HEK293 (cell line): Measurements from ENCODE around the gene POLR1G.

Experiments
- AEBP2 ChIP-seq: fragments of 450-650 bp; formaldehyde crosslinking; IDR thresholded peaks from 2 replicates; pipeline ENCODE4 v1.5.1; 2016; ENCODE audit warnings: missing biosample characterization, missing genetic modification characterization, borderline replicate concordance
- GLIS1 ChIP-seq: fragments of 450-650 bp; formaldehyde crosslinking; IDR thresholded peaks from 2 replicates; pipeline ENCODE4 v1.5.1; 2016; ENCODE audit warnings: missing biosample characterization, missing genetic modification characterization
- HOXA7 ChIP-seq: sonication (generic); formaldehyde crosslinking; IDR thresholded peaks from 2 replicates; pipeline ENCODE4 v1.8.1; 2022; ENCODE audit warnings: missing genetic modification reagents, borderline replicate concordance
- HOXC10 ChIP-seq: sonication (generic); formaldehyde crosslinking; IDR thresholded peaks from 2 replicates; pipeline ENCODE4 v1.8.1; 2023; ENCODE audit warnings: mild to moderate bottlenecking, missing genetic modification reagents
- KLF10 ChIP-seq: fragments of 450-650 bp; IDR thresholded peaks from 2 replicates; pipeline ENCODE4 v1.5.1; 2018; ENCODE audit warnings: missing biosample characterization, mild to moderate bottlenecking, missing genetic modification characterization
- KLF9 ChIP-seq: fragments of 450-650 bp; formaldehyde crosslinking; IDR thresholded peaks from 2 replicates; pipeline ENCODE4 v1.5.1; 2016; ENCODE audit warnings: missing biosample characterization, missing genetic modification characterization, low read depth
- OSR2 ChIP-seq: fragments of 450-650 bp; formaldehyde crosslinking; IDR thresholded peaks from 2 replicates; pipeline ENCODE4 v1.5.1; 2016; ENCODE audit warnings: missing biosample characterization, missing genetic modification characterization
- REPIN1 ChIP-seq: fragments of 450-650 bp; formaldehyde crosslinking; IDR thresholded peaks from 2 replicates; pipeline ENCODE4 v1.5.1; 2017; ENCODE audit warnings: missing biosample characterization, missing genetic modification characterization, low read depth
- ZBTB49 ChIP-seq: fragments of 450-650 bp; formaldehyde crosslinking; IDR thresholded peaks from 2 replicates; pipeline ENCODE4 v1.5.1; 2016; ENCODE audit warnings: missing biosample characterization, missing genetic modification characterization, low read depth
- ZNF132 ChIP-seq: fragments of 450-650 bp; formaldehyde crosslinking; IDR thresholded peaks from 2 replicates; pipeline ENCODE4 v1.5.1; 2017; ENCODE audit warnings: missing biosample characterization, missing genetic modification characterization, borderline replicate concordance
- ZNF133 ChIP-seq: fragments of 450-650 bp; formaldehyde crosslinking; IDR thresholded peaks from 2 replicates; pipeline ENCODE4 v1.5.1; 2016; ENCODE audit warnings: missing biosample characterization, missing genetic modification characterization
- ZNF169 ChIP-seq: fragments of 450-650 bp; formaldehyde crosslinking; IDR thresholded peaks from 2 replicates; pipeline ENCODE4 v1.5.1; 2016; ENCODE audit warnings: missing biosample characterization, missing genetic modification characterization
- ZNF23 ChIP-seq: fragments of 450-650 bp; formaldehyde crosslinking; IDR thresholded peaks from 2 replicates; pipeline ENCODE4 v1.5.1; 2016; ENCODE audit warnings: missing biosample characterization, missing genetic modification characterization, borderline replicate concordance
- ZNF324 ChIP-seq: fragments of 450-650 bp; formaldehyde crosslinking; IDR thresholded peaks from 2 replicates; pipeline ENCODE4 v1.5.1; 2016; ENCODE audit warnings: missing biosample characterization, missing genetic modification characterization
- ZNF501 ChIP-seq: fragments of 450-650 bp; formaldehyde crosslinking; IDR thresholded peaks from 2 replicates; pipeline ENCODE4 v1.5.1; 2016; ENCODE audit warnings: missing biosample characterization, missing genetic modification characterization
- ZNF585B ChIP-seq: fragments of 450-650 bp; formaldehyde crosslinking; IDR thresholded peaks from 2 replicates; pipeline ENCODE4 v1.5.1; 2016; ENCODE audit warnings: missing biosample characterization, missing genetic modification characterization
- ZNF623 ChIP-seq: fragments of 450-650 bp; formaldehyde crosslinking; IDR thresholded peaks from 2 replicates; pipeline ENCODE4 v1.5.1; 2016; ENCODE audit warnings: missing biosample characterization, missing genetic modification characterization
- ZNF624 ChIP-seq: fragments of 450-650 bp; formaldehyde crosslinking; IDR thresholded peaks from 2 replicates; pipeline ENCODE4 v1.5.1; 2017; ENCODE audit warnings: missing biosample characterization, missing genetic modification characterization
- ZNF791 ChIP-seq: fragments of 450-650 bp; formaldehyde crosslinking; IDR thresholded peaks from 2 replicates; pipeline ENCODE4 v1.5.1; 2016; ENCODE audit warnings: missing biosample characterization, missing genetic modification characterization
- ZNF792 ChIP-seq: fragments of 450-650 bp; formaldehyde crosslinking; IDR thresholded peaks from 2 replicates; pipeline ENCODE4 v1.5.1; 2016; ENCODE audit warnings: missing biosample characterization, missing genetic modification characterization
- ZSCAN30 ChIP-seq: fragments of 450-650 bp; IDR thresholded peaks from 2 replicates; pipeline ENCODE4 v1.5.1; 2018; ENCODE audit warnings: missing biosample characterization, mild to moderate bottlenecking, missing genetic modification characterization, moderate library complexity
- TF ChIP-seq, protein P1 (sequence below): fragments of 450-650 bp; formaldehyde crosslinking; IDR thresholded peaks from 2 replicates; pipeline ENCODE4; 2016; ENCODE audit warnings: missing biosample characterization, missing genetic modification characterization
- TF ChIP-seq, protein P2 (sequence below): fragments of 450-650 bp; formaldehyde crosslinking; IDR thresholded peaks from 2 replicates; pipeline ENCODE4 v1.5.1; 2016; ENCODE audit warnings: missing biosample characterization, missing genetic modification characterization
- TF ChIP-seq, protein P3 (sequence below): fragments of 450-650 bp; IDR thresholded peaks from 2 replicates; pipeline ENCODE4 v1.5.1; 2018; ENCODE audit warnings: missing biosample characterization, mild to moderate bottlenecking, missing genetic modification characterization
- TF ChIP-seq, protein P4 (sequence below): fragments of 450-650 bp; IDR thresholded peaks from 2 replicates; pipeline ENCODE4 v1.5.1; 2018; ENCODE audit warnings: missing biosample characterization, missing genetic modification characterization
- TF ChIP-seq, protein P5 (sequence below): fragments of 450-650 bp; formaldehyde crosslinking; IDR thresholded peaks from 2 replicates; pipeline ENCODE4 v1.5.1; 2016; ENCODE audit warnings: missing biosample characterization, missing genetic modification characterization
- TF ChIP-seq, protein P6 (sequence below): sonication (generic); formaldehyde crosslinking; IDR thresholded peaks from 2 replicates; pipeline ENCODE4 v1.8.1; 2022; ENCODE audit warnings: mild to moderate bottlenecking, moderate library complexity, missing genetic modification reagents

POLR1G gene

GRCh38 chr19:45428384-45429231, 22.2 kb downstream of the POLR1G start (continued):
- TF ChIP-seq ZBTB49 (tag by site-specific recombination) (no peak), ZNF791 (tag by site-specific recombination) (no peak), KLF10 (tag by site-specific recombination) (no peak), AEBP2 (no peak), ZNF792 (no peak), ZNF585B (tag by site-specific recombination) (no peak), ZSCAN30 (tag by site-specific recombination) (no peak; the same call in 1 of the 2 replicates), KLF9 (tag by site-specific recombination) (0 out of 2 replicates have a peak, but pooled peaks have one; percentile 13), ZNF324 (tag by site-specific recombination) (no peak), ZNF169 (tag by site-specific recombination) (no peak), REPIN1 (tag by site-specific recombination) (no peak), ZNF623 (tag by site-specific recombination) (no peak), HOXC10 (no peak), ZNF501 (tag by site-specific recombination) (no peak), HOXA7 (CRISPR knock-in tag) (no peak), ZNF624 (no peak), ZNF23 (tag by site-specific recombination) (no peak), OSR2 (no peak), ZNF133 (tag by site-specific recombination) (no peak), ZNF132 (tag by site-specific recombination) (no peak), GLIS1 (tag by site-specific recombination) (peak; percentile 85)
- TF ChIP-seq, protein P1, sequence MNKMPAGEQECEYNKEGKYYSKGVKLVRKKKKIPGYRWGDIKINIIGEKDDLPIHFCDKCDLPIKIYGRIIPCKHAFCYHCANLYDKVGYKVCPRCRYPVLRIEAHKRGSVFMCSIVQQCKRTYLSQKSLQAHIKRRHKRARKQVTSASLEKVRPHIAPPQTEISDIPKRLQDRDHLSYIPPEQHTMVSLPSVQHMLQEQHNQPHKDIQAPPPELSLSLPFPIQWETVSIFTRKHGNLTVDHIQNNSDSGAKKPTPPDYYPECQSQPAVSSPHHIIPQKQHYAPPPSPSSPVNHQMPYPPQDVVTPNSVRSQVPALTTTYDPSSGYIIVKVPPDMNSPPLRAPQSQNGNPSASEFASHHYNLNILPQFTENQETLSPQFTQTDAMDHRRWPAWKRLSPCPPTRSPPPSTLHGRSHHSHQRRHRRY (tag by site-specific recombination), result no peak
- TF ChIP-seq, protein P2, sequence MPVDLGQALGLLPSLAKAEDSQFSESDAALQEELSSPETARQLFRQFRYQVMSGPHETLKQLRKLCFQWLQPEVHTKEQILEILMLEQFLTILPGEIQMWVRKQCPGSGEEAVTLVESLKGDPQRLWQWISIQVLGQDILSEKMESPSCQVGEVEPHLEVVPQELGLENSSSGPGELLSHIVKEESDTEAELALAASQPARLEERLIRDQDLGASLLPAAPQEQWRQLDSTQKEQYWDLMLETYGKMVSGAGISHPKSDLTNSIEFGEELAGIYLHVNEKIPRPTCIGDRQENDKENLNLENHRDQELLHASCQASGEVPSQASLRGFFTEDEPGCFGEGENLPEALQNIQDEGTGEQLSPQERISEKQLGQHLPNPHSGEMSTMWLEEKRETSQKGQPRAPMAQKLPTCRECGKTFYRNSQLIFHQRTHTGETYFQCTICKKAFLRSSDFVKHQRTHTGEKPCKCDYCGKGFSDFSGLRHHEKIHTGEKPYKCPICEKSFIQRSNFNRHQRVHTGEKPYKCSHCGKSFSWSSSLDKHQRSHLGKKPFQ (tag by site-specific recombination), result no peak
- TF ChIP-seq, protein P3, sequence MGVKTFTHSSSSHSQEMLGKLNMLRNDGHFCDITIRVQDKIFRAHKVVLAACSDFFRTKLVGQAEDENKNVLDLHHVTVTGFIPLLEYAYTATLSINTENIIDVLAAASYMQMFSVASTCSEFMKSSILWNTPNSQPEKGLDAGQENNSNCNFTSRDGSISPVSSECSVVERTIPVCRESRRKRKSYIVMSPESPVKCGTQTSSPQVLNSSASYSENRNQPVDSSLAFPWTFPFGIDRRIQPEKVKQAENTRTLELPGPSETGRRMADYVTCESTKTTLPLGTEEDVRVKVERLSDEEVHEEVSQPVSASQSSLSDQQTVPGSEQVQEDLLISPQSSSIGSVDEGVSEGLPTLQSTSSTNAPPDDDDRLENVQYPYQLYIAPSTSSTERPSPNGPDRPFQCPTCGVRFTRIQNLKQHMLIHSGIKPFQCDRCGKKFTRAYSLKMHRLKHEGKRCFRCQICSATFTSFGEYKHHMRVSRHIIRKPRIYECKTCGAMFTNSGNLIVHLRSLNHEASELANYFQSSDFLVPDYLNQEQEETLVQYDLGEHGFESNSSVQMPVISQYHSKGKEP, result no peak
- TF ChIP-seq, protein P4, sequence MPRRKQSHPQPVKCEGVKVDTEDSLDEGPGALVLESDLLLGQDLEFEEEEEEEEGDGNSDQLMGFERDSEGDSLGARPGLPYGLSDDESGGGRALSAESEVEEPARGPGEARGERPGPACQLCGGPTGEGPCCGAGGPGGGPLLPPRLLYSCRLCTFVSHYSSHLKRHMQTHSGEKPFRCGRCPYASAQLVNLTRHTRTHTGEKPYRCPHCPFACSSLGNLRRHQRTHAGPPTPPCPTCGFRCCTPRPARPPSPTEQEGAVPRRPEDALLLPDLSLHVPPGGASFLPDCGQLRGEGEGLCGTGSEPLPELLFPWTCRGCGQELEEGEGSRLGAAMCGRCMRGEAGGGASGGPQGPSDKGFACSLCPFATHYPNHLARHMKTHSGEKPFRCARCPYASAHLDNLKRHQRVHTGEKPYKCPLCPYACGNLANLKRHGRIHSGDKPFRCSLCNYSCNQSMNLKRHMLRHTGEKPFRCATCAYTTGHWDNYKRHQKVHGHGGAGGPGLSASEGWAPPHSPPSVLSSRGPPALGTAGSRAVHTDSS (tag by site-specific recombination), result no peak
- TF ChIP-seq, protein P5, sequence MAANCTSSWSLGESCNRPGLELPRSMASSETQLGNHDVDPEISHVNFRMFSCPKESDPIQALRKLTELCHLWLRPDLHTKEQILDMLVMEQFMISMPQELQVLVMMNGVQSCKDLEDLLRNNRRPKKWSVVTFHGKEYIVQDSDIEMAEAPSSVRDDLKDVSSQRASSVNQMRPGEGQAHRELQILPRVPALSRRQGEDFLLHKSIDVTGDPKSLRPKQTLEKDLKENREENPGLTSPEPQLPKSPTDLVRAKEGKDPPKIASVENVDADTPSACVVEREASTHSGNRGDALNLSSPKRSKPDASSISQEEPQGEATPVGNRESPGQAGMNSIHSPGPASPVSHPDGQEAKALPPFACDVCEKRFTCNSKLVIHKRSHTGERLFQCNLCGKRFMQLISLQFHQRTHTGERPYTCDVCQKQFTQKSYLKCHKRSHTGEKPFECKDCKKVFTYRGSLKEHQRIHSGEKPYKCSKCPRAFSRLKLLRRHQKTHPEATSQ (tag by site-specific recombination), result no peak
- TF ChIP-seq, protein P6, sequence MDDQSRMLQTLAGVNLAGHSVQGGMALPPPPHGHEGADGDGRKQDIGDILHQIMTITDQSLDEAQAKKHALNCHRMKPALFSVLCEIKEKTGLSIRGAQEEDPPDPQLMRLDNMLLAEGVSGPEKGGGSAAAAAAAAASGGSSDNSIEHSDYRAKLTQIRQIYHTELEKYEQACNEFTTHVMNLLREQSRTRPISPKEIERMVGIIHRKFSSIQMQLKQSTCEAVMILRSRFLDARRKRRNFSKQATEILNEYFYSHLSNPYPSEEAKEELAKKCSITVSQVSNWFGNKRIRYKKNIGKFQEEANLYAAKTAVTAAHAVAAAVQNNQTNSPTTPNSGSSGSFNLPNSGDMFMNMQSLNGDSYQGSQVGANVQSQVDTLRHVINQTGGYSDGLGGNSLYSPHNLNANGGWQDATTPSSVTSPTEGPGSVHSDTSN (CRISPR knock-in tag), result no peak
